Liver (tissue), 3 donors: ENCODE results near the gene COL6A3.

Source experiments
- JUND ChIP-seq, 2 donors: IDR thresholded peaks; 2 replicates each; pipeline ENCODE4 v1.6.1; 2016; ENCODE audit warnings: antibody characterized with exemption in 2 of 2
- SP1 ChIP-seq: IDR thresholded peaks from 2 replicates; pipeline ENCODE4 v1.6.1; 2018; ENCODE audit warnings: antibody characterized with exemption, mild to moderate bottlenecking
- YY1 ChIP-seq: IDR thresholded peaks from 2 replicates; pipeline ENCODE4 v1.6.1; 2016; ENCODE audit warnings: antibody characterized with exemption, mild to moderate bottlenecking
- TF ChIP-seq, protein P1 (sequence below): IDR thresholded peaks from 2 replicates; pipeline ENCODE4 v1.6.1; 2016; ENCODE audit warnings: antibody characterized with exemption, mild to moderate bottlenecking
- TF ChIP-seq, protein P2 (sequence below): IDR thresholded peaks from 2 replicates; pipeline ENCODE4 v1.6.1; 2016; ENCODE audit warnings: antibody characterized with exemption
- TF ChIP-seq, protein P3 (sequence below): fragments of 150-350 bp; IDR thresholded peaks from 2 replicates; pipeline ENCODE4 v1.5.1; 2017; ENCODE audit warnings: improper control_type of control experiment, low read depth, low read length; ENCODE audit not compliant: missing input control
- donor health status: healthy.
- donor health status: healthy.

DNA sequence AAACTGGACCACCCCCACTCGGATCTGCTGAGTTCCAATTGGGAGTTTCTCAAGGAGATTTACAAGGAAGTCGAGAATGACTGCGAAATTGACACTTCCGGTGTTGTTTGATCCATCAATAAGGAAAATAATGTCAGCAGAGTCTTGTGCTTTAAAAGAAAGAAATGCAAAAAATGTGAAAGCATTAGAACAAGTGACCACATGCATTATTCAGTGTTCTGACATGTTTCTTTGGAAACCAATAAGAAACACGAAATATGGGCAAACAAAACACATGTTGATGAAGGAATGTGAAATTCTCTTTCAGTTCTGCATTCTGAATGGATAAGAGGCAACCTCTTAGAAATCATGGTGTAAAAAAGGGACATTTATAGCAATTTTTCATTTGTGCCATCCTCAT, 25.9 kb downstream of the COL6A3 start:
- TF ChIP-seq, protein P1, sequence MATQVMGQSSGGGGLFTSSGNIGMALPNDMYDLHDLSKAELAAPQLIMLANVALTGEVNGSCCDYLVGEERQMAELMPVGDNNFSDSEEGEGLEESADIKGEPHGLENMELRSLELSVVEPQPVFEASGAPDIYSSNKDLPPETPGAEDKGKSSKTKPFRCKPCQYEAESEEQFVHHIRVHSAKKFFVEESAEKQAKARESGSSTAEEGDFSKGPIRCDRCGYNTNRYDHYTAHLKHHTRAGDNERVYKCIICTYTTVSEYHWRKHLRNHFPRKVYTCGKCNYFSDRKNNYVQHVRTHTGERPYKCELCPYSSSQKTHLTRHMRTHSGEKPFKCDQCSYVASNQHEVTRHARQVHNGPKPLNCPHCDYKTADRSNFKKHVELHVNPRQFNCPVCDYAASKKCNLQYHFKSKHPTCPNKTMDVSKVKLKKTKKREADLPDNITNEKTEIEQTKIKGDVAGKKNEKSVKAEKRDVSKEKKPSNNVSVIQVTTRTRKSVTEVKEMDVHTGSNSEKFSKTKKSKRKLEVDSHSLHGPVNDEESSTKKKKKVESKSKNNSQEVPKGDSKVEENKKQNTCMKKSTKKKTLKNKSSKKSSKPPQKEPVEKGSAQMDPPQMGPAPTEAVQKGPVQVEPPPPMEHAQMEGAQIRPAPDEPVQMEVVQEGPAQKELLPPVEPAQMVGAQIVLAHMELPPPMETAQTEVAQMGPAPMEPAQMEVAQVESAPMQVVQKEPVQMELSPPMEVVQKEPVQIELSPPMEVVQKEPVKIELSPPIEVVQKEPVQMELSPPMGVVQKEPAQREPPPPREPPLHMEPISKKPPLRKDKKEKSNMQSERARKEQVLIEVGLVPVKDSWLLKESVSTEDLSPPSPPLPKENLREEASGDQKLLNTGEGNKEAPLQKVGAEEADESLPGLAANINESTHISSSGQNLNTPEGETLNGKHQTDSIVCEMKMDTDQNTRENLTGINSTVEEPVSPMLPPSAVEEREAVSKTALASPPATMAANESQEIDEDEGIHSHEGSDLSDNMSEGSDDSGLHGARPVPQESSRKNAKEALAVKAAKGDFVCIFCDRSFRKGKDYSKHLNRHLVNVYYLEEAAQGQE = no peak
- TF ChIP-seq SP1 (no peak), JUND (IDR thresholded peaks at IDR 0.05) (no peak), YY1 (no peak)
- TF ChIP-seq, protein P2, sequence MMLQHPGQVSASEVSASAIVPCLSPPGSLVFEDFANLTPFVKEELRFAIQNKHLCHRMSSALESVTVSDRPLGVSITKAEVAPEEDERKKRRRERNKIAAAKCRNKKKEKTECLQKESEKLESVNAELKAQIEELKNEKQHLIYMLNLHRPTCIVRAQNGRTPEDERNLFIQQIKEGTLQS = no peak
- TF ChIP-seq, protein P3, sequence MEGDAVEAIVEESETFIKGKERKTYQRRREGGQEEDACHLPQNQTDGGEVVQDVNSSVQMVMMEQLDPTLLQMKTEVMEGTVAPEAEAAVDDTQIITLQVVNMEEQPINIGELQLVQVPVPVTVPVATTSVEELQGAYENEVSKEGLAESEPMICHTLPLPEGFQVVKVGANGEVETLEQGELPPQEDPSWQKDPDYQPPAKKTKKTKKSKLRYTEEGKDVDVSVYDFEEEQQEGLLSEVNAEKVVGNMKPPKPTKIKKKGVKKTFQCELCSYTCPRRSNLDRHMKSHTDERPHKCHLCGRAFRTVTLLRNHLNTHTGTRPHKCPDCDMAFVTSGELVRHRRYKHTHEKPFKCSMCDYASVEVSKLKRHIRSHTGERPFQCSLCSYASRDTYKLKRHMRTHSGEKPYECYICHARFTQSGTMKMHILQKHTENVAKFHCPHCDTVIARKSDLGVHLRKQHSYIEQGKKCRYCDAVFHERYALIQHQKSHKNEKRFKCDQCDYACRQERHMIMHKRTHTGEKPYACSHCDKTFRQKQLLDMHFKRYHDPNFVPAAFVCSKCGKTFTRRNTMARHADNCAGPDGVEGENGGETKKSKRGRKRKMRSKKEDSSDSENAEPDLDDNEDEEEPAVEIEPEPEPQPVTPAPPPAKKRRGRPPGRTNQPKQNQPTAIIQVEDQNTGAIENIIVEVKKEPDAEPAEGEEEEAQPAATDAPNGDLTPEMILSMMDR = no peak
